Upper lobe of left lung (tissue), 6 donors: Measurements from ENCODE around the gene FLNC. TPM values are rescaled to one million over a fixed set of nuclear protein-coding genes. Genes with fewer than 3 reads are reported as not detected.

Experiments
- ATAC-seq, 2 donors: fragments of 200-7000 bp; cut with Tn5 transposase; one replicate each; pipeline ENCODE4 v1.9.1; 2022; ENCODE audit warnings: mild to moderate bottlenecking in 2 of 2, moderate library complexity in 2 of 2; ENCODE audit not compliant: low FRiP score in 2 of 2
- DNase-seq, 2 donors: peaks; one replicate each; pipeline ENCODE4 v3.0.0-alpha.2; 2019 to 2020
- H3K27ac ChIP-seq, 4 donors: fragments of 200-600 bp; sonication (generic); one replicate each; pipeline ENCODE4 v1.5.1; 2016 to 2019
- H3K27me3 ChIP-seq, 4 donors: fragments of 200-600 bp; sonication (generic); one replicate each; pipeline ENCODE4 v1.5.1; 2017 to 2019
- H3K36me3 ChIP-seq, 4 donors: fragments of 200-600 bp; sonication (generic); one replicate each; pipeline ENCODE4 v1.5.1; 2016 to 2019
- H3K4me1 ChIP-seq, 4 donors: fragments of 200-600 bp; sonication (generic); one replicate each; pipeline ENCODE4 v1.5.1; 2018 to 2019
- H3K4me3 ChIP-seq, 4 donors: fragments of 200-600 bp; sonication (generic); one replicate each; pipeline ENCODE4 v1.5.1; 2017 to 2019; ENCODE audit warnings: mild to moderate bottlenecking in 2 of 4, moderate library complexity in 1 of 4
- H3K9me3 ChIP-seq, 4 donors: fragments of 200-600 bp; sonication (generic); one replicate each; pipeline ENCODE4 v1.5.1; 2018 to 2019
- CTCF ChIP-seq, 6 experiments: fragments of 450-650 bp in 4 of 6; fragments of 200-600 bp in 2 of 6; sonication (generic) in 2 of 6; IDR thresholded peaks; one replicate each; pipeline ENCODE4 v1.5.1; 2016 to 2019; ENCODE audit warnings: antibody characterized with exemption in 6 of 6
- EP300 ChIP-seq, 4 donors: sonication (generic); formaldehyde crosslinking; IDR thresholded peaks; one replicate each; pipeline ENCODE4 v1.5.1; 2017; ENCODE audit warnings: antibody characterized with exemption in 4 of 4, control low read depth in 2 of 4
- POLR2A ChIP-seq, 4 donors: fragments of 450-650 bp; IDR thresholded peaks; one replicate each; pipeline ENCODE4 v1.5.1; 2016 to 2017; ENCODE audit warnings: antibody characterized with exemption in 4 of 4, mild to moderate bottlenecking in 2 of 4
- POLR2AphosphoS5 ChIP-seq, 2 donors: sonication (generic); formaldehyde crosslinking; IDR thresholded peaks; one replicate each; pipeline ENCODE4 v1.5.1; 2017; ENCODE audit warnings: antibody characterized with exemption in 2 of 2
- WGBS, 2 donors: methylation state at CpG; one replicate each; pipeline ENCODE4 v1.1.5; 2017 to 2018; 5-methylcytosine and 5-hydroxymethylcytosine counted together
- total RNA-seq, 6 donors: library from RNA; depleted of rRNA in 4 of 6; stranded (reverse); fragments of >200 nt in 4 of 6; gene quantifications; one replicate each; pipeline versions ENCODE4 v1.1.0 to v1.2.1, GENCODE V29; 2016 to 2021
- donor health status: DM: no; HTN: no; CAD: no; lungs with moderate emphysema.
- donor health status: DM: no; HTN: yes; CAD: no; lungs with severe emphysema.

Gene FLNC
- total RNA-seq, 6 donors from 2014 or later, result 2.1 to 19.6 (median 4.9) TPM

GRCh38 chr7:128843938-128844621 is 13.9 kb downstream of the FLNC start:
- Histone ChIP-seq H3K36me3 (no peaks in the 10 kb centered on the region), H3K9me3 (no peaks in the 10 kb centered on the region), H3K27me3 (no peaks in the 10 kb centered on the region), H3K4me1 (no peaks in the 10 kb centered on the region), H3K27ac (no peak overlapping the region), H3K4me3 (no peak overlapping the region)
- ATAC-seq (no peak), DNase-seq (peak in 1 of 2 donors; percentile 76)
- TF ChIP-seq CTCF (IDR thresholded peaks at IDR 0.05), result no peak
- TF ChIP-seq POLR2A (IDR thresholded peaks at IDR 0.05), result no peak
- TF ChIP-seq EP300 (IDR thresholded peaks at IDR 0.05), result no peak
- no peak for TF ChIP-seq POLR2AphosphoS5 (IDR thresholded peaks at IDR 0.05)
- 92 to 94% methylated on average over 7 to 16 of the region's 17 CpGs for WGBS, 2 donors

GRCh38 chr7:128844777-128845311 is 14.6 kb downstream of the FLNC start:
- TF ChIP-seq CTCF (IDR thresholded peaks at IDR 0.05), result no peak
- no peak for TF ChIP-seq POLR2A (IDR thresholded peaks at IDR 0.05)
- no peak for TF ChIP-seq EP300 (IDR thresholded peaks at IDR 0.05)
- TF ChIP-seq POLR2AphosphoS5 (IDR thresholded peaks at IDR 0.05), result no peak
- WGBS, 2 donors, result 90 to 96% methylated on average over 15 to 22 of the region's 25 CpGs
- DNase-seq, result peak in 1 of 2 donors; percentile 72
- no peaks in the 10 kb centered on the region for H3K4me1 ChIP-seq
- ATAC-seq, result no peak
- H3K27me3 ChIP-seq, result no peaks in the 10 kb centered on the region
- H3K27ac ChIP-seq, result no peak overlapping the region
- no peak overlapping the region for H3K4me3 ChIP-seq
- no peaks in the 10 kb centered on the region for H3K36me3 ChIP-seq
- no peaks in the 10 kb centered on the region for H3K9me3 ChIP-seq

GRCh38 chr7:128845475-128845874 is 15.3 kb downstream of the FLNC start:
- no peaks in the 10 kb centered on the region for H3K4me1 ChIP-seq
- no peak for TF ChIP-seq POLR2AphosphoS5 (IDR thresholded peaks at IDR 0.05)
- no peak for TF ChIP-seq CTCF (IDR thresholded peaks at IDR 0.05)
- no peak for TF ChIP-seq POLR2A (IDR thresholded peaks at IDR 0.05)
- TF ChIP-seq EP300 (IDR thresholded peaks at IDR 0.05), result no peak
- 90 to 91% methylated on average over 5 of the region's 5 CpGs for WGBS, 2 donors
- DNase-seq, result no peak
- H3K36me3 ChIP-seq, result no peaks in the 10 kb centered on the region
- no peaks in the 10 kb centered on the region for H3K9me3 ChIP-seq
- no peaks in the 10 kb centered on the region for H3K27me3 ChIP-seq
- no peak for ATAC-seq
- H3K27ac ChIP-seq, result no peak overlapping the region
- H3K4me3 ChIP-seq, result no peak overlapping the region

GRCh38 chr7:128845987-128846386 is 15.8 kb downstream of the FLNC start:
- no peaks in the 10 kb centered on the region for H3K9me3 ChIP-seq
- no peaks in the 10 kb centered on the region for H3K36me3 ChIP-seq
- 89 to 98% methylated on average over 7 to 16 of the region's 19 CpGs for WGBS, 2 donors
- no peak for TF ChIP-seq POLR2AphosphoS5 (IDR thresholded peaks at IDR 0.05)
- TF ChIP-seq EP300 (IDR thresholded peaks at IDR 0.05), result no peak
- no peak for TF ChIP-seq CTCF (IDR thresholded peaks at IDR 0.05)
- TF ChIP-seq POLR2A (IDR thresholded peaks at IDR 0.05), result no peak
- no peaks in the 10 kb centered on the region for H3K27me3 ChIP-seq
- no peak for ATAC-seq
- H3K4me3 ChIP-seq, result no peak overlapping the region
- peak in 1 of 2 donors; percentile 60 for DNase-seq
- no peak overlapping the region for H3K27ac ChIP-seq
- H3K4me1 ChIP-seq, result no peaks in the 10 kb centered on the region
